ENCODE measurements around the gene CTTN. TPM values are rescaled to one million over a fixed set of nuclear protein-coding genes. Genes with fewer than 3 reads are reported as not detected.

The CTTN gene
- total and polyA plus RNA-seq, 2 experiments from 2014 or later: 72.5 to 245 TPM

GRCh38 chr11:70476669-70477068 is 78.3 kb downstream of the CTTN start:
- Histone ChIP-seq H3K4me1 (ENCODE audit: low read depth) (peaks cover 8% of the 10 kb centered on the region), H3K9me3 (ENCODE audit: low read depth) (no peaks in the 10 kb centered on the region), H3K27me3 (no peaks in the 10 kb centered on the region), H3K4me3 (no peak overlapping the region), H3K27ac (no peak overlapping the region), H3K36me3 (no peaks in the 10 kb centered on the region)
- no peak for DNase-seq (ENCODE audit: low read depth in 1 of 2, low spot score in 1 of 2)
- TF ChIP-seq CTCF (IDR thresholded peaks at IDR 0.05; ENCODE audit: low read depth, low read length): no peak

DNA sequence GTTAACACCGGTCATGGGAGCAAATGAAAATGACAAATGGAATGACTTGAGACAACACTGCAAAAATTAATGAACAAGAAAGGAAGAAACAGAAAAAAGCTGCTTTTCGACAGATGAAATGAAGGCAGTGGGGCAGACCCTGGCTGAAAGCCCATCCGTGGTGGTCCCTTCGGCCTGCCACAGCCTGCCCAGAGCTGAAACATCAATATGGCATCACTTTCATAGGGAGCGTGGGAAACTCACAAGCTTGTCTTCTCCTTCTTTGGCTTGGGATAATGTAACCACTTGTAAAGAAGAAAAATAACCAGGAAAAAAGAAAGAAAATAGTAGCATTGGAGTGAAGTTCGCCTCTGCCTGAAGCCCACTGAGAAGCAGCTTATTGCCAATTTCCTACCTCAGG is 78.8 kb downstream of the CTTN start:
- Histone ChIP-seq H3K36me3 (no peaks in the 10 kb centered on the region), H3K27me3 (no peaks in the 10 kb centered on the region), H3K4me3 (no peak overlapping the region), H3K4me1 (ENCODE audit: low read depth) (peaks cover 12% of the 10 kb centered on the region), H3K27ac (no peak overlapping the region), H3K9me3 (ENCODE audit: low read depth) (no peaks in the 10 kb centered on the region)
- TF ChIP-seq CTCF (IDR thresholded peaks at IDR 0.05; ENCODE audit: low read depth, low read length): no peak
- no peak for DNase-seq (ENCODE audit: low read depth in 1 of 2, low spot score in 1 of 2)

DNA sequence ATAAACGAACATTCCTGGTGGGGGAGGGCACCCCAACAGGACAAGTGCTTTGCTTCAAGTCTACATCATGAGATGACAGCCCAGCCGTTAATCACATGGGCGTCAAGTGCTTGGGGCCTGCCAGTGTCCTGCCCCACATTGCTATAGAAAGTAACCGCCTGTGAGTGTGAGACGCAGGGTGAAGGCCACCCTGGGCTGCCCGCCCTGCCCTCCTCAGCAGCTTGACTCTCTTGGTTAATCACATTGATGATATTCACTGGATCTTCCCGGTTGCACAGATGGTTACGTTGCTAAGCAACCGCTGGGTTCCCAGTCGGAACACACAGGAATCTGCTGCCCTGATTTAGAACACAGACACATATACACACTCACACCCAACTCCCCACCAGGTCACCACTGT is 79.3 kb downstream of the CTTN start:
- Histone ChIP-seq H3K4me1 (ENCODE audit: low read depth) (peaks cover 16% of the 10 kb centered on the region), H3K4me3 (no peak overlapping the region), H3K27ac (no peak overlapping the region), H3K27me3 (no peaks in the 10 kb centered on the region), H3K9me3 (ENCODE audit: low read depth) (no peaks in the 10 kb centered on the region), H3K36me3 (no peaks in the 10 kb centered on the region)
- no peak for TF ChIP-seq CTCF (IDR thresholded peaks at IDR 0.05; ENCODE audit: low read depth, low read length)
- DNase-seq (ENCODE audit: low read depth in 1 of 2, low spot score in 1 of 2): peak in 1 of 2 donors; percentile 23

DNA sequence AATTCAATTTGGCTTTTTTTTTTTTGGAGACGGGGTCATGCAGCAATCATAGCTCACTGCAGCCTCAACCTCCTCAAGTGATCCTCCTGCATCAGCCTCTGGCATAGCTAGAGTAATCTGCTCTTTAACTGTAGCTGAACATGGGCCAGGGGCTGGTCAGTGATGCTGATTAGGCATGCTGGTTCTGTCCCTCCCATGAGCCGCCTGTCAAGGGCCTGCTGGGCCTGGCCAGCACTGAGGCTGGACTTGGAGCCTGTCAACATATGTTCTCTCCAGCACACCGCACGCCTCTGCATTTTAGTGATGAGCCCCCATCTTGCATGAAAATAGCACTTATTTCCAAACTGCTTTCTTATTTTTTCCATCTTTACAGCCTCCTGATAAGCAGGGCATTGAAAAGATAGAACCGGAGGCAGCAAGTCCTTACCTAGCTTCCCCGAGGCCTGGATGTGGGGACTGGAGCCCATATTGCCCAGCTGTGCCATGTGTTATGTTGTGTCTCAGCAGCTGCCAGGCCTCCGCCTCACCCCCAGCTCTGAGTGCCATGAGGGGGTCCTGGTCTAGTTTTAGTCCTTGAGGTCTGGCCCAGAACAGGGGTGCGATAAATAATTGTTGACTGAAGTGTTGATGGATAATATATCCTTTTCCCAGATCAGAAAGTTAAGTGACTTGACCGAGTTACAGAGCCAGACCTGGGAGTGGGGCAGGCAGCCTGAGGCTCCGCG is 80.0 kb downstream of the CTTN start:
- DNase-seq (ENCODE audit: low read depth in 1 of 2, low spot score in 1 of 2): no peak
- Histone ChIP-seq H3K36me3 (no peaks in the 10 kb centered on the region), H3K27ac (no peak overlapping the region), H3K27me3 (no peaks in the 10 kb centered on the region), H3K4me1 (ENCODE audit: low read depth) (peaks cover 19% of the 10 kb centered on the region), H3K9me3 (ENCODE audit: low read depth) (no peaks in the 10 kb centered on the region), H3K4me3 (no peak overlapping the region)
- no peak for TF ChIP-seq CTCF (IDR thresholded peaks at IDR 0.05; ENCODE audit: low read depth, low read length)

DNA sequence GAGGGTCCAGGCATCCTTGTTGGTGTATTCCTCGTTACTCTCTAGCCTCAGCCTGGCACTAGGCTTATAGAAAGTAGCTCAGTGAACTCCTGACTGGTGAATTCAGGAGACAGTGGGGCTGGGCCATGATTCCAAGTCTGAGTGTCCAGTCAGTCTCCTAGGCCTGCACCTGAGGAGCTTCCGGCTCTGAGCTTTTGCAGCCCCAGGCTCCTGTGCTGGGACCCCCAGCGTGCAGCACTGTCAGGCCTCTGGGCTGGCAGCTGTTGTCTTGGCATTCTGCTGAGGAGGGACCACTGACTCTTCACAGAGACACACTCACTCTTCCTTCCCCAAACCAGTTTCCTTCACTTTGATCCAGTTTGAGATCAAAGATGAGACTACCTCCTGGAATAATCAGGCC is 82.4 kb downstream of the CTTN start:
- TF ChIP-seq CTCF (IDR thresholded peaks at IDR 0.05; ENCODE audit: low read depth, low read length): no peak
- H3K4me1 ChIP-seq (ENCODE audit: low read depth): peaks cover 19% of the 10 kb centered on the region
- DNase-seq (ENCODE audit: low read depth in 1 of 2, low spot score in 1 of 2): no peak
- no peaks in the 10 kb centered on the region for H3K9me3 ChIP-seq (ENCODE audit: low read depth)
- no peak overlapping the region for H3K4me3 ChIP-seq
- no peaks in the 10 kb centered on the region for H3K36me3 ChIP-seq
- H3K27ac ChIP-seq: no peak overlapping the region
- no peaks in the 10 kb centered on the region for H3K27me3 ChIP-seq

Data from cardiac muscle cell (in vitro differentiated cells and primary cell).